Measurements from ENCODE around the gene CELF4. TPM values are rescaled to one million over a fixed set of nuclear protein-coding genes. Genes with fewer than 3 reads are reported as not detected.

CELF4 gene
- total and polyA plus RNA-seq, 2 experiments from 2014 or later, result 1.6 to 2.1 TPM

- H3K36me3 ChIP-seq, result no peaks in the 10 kb centered on the region
- no peaks in the 10 kb centered on the region for H3K4me1 ChIP-seq (ENCODE audit: low read depth)
- H3K27me3 ChIP-seq, result peaks cover 14% of the 10 kb centered on the region
- no peaks in the 10 kb centered on the region for H3K9me3 ChIP-seq (ENCODE audit: low read depth)
- no peak overlapping the region for H3K27ac ChIP-seq
- H3K4me3 ChIP-seq, result no peak overlapping the region
- no peak for DNase-seq (ENCODE audit: low read depth in 1 of 2, low spot score in 1 of 2)
- TF ChIP-seq CTCF (IDR thresholded peaks at IDR 0.05; ENCODE audit: low read depth, low read length), result no peak
Observed at GRCh38 chr18:37519510-37520135, 46.0 kb downstream of the CELF4 start.

- TF ChIP-seq CTCF (IDR thresholded peaks at IDR 0.05; ENCODE audit: low read depth, low read length), result no peak
- H3K4me1 ChIP-seq (ENCODE audit: low read depth), result no peaks in the 10 kb centered on the region
- H3K27me3 ChIP-seq, result no peaks in the 10 kb centered on the region
- no peaks in the 10 kb centered on the region for H3K36me3 ChIP-seq
- no peak for DNase-seq (ENCODE audit: low read depth in 1 of 2, low spot score in 1 of 2)
- H3K27ac ChIP-seq, result no peak overlapping the region
- no peak overlapping the region for H3K4me3 ChIP-seq
- H3K9me3 ChIP-seq (ENCODE audit: low read depth), result no peaks in the 10 kb centered on the region
Observed at GRCh38 chr18:37516361-37516853, 49.2 kb downstream of the CELF4 start.

GRCh38 chr18:37514953-37515352 lies 50.6 kb downstream of the CELF4 start:
- Histone ChIP-seq H3K4me1 (ENCODE audit: low read depth) (no peaks in the 10 kb centered on the region), H3K36me3 (no peaks in the 10 kb centered on the region), H3K27ac (no peak overlapping the region), H3K27me3 (no peaks in the 10 kb centered on the region), H3K9me3 (ENCODE audit: low read depth) (no peaks in the 10 kb centered on the region), H3K4me3 (no peak overlapping the region)
- TF ChIP-seq CTCF (IDR thresholded peaks at IDR 0.05; ENCODE audit: low read depth, low read length), result no peak
- DNase-seq (ENCODE audit: low read depth in 1 of 2, low spot score in 1 of 2), result no peak

GRCh38 chr18:37512400-37512799 lies 53.2 kb downstream of the CELF4 start:
- no peak overlapping the region for H3K4me3 ChIP-seq
- TF ChIP-seq CTCF (IDR thresholded peaks at IDR 0.05; ENCODE audit: low read depth, low read length), result no peak
- no peaks in the 10 kb centered on the region for H3K36me3 ChIP-seq
- H3K4me1 ChIP-seq (ENCODE audit: low read depth), result no peaks in the 10 kb centered on the region
- H3K27ac ChIP-seq, result no peak overlapping the region
- DNase-seq (ENCODE audit: low read depth in 1 of 2, low spot score in 1 of 2), result no peak
- H3K27me3 ChIP-seq, result no peaks in the 10 kb centered on the region
- H3K9me3 ChIP-seq (ENCODE audit: low read depth), result no peaks in the 10 kb centered on the region

DNA sequence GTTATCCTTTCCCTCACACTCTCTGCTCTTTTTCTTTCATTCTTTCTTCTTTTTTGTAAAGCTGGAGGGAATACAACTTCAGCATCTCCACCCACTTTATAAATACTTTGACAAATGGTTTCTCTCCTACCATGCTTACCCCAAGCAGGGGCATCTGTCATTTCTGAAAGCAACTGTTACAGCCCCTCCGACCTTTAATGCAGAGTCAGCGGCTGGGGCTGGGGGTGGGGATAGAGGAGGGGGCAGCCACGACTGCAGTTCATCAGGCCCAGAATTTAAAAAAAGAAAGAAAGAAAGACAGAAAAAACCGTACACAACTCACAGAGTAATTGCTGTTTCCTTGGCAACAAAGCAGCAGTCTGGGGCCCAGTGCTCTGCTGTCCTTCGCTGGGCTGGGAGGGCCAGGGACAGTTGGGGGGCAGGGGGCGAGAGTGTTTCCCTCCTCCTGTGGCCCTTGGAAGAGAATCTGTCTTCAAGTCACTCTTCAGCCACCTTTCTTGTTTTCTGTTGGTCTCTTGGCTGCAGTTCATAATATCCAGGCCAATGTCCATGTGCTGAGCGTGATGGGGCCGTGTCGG lies 53.8 kb downstream of the CELF4 start:
- TF ChIP-seq CTCF (IDR thresholded peaks at IDR 0.05; ENCODE audit: low read depth, low read length), result no peak
- H3K36me3 ChIP-seq, result no peaks in the 10 kb centered on the region
- no peak overlapping the region for H3K27ac ChIP-seq
- H3K9me3 ChIP-seq (ENCODE audit: low read depth), result no peaks in the 10 kb centered on the region
- no peak for DNase-seq (ENCODE audit: low read depth in 1 of 2, low spot score in 1 of 2)
- no peaks in the 10 kb centered on the region for H3K4me1 ChIP-seq (ENCODE audit: low read depth)
- no peaks in the 10 kb centered on the region for H3K27me3 ChIP-seq
- H3K4me3 ChIP-seq, result no peak overlapping the region
